Endothelial cell of umbilical vein (primary cell): ENCODE results near the gene THSD7A. TPM values are rescaled to one million over a fixed set of nuclear protein-coding genes. Genes with fewer than 3 reads are reported as not detected.

Experiments used
- BruUV-seq: library from RNA; stranded (reverse); fragments of 400-500 nt; replicated peaks from 2 replicates; lab custom pipeline; 2021; lab: Mats Ljungman, UMichigan
- CTCF ChIA-PET: fragments of 300-600, 350-600 bp; sonication (Branson Sonifier 250); formaldehyde crosslinking; loops from one replicate; lab custom pipeline; 2021; ENCODE audit warnings: antibody characterized with exemption, inconsistent platforms; lab: Charles Lee
- POLR2A ChIA-PET: fragments of 300-600, 350-600 bp; sonication (Branson Sonifier 250); formaldehyde crosslinking; loops from one replicate; lab custom pipeline; 2021; ENCODE audit warnings: antibody characterized with exemption, inconsistent platforms; lab: Charles Lee
- DNase-seq: peaks from one replicate; pipeline ENCODE4 v3.0.0-alpha.2; 2011; ENCODE audit warnings: low read depth, low spot score
- FAIRE-seq: peaks from 2 replicates; lab custom pipeline; 2011; peaks lifted over from hg19 to GRCh38; lab: Jason Lieb, UNC
- H2AFZ ChIP-seq: 2 replicates; pipeline ENCODE4 v1.6.0; 2012; ENCODE audit warnings: low read depth, low read length, control low read depth, inconsistent platforms
- H3K27ac ChIP-seq: 2 replicates; pipeline ENCODE4 v1.5.1; 2011; ENCODE audit warnings: low read depth, mild to moderate bottlenecking, control low read depth, low read length, moderate library complexity; ENCODE audit not compliant: insufficient read depth
- H3K27me3 ChIP-seq, 2 experiments: 2 replicates each; pipeline versions ENCODE4 v1.6.0 to v1.6.1; 2011; ENCODE audit warnings: low read length in 2 of 2, mixed read lengths in 1 of 2; ENCODE audit not compliant: control insufficient read depth in 2 of 2, insufficient read depth in 2 of 2
- H3K36me3 ChIP-seq, 2 experiments: 2 replicates in 1 of 2; 3 replicates in 1 of 2; pipeline ENCODE4 v1.5.1; 2011; ENCODE audit warnings: low read length in 2 of 2, mild to moderate bottlenecking in 1 of 2, moderate library complexity in 1 of 2; ENCODE audit not compliant: control insufficient read depth in 2 of 2, insufficient read depth in 2 of 2; ENCODE audit errors: extremely low read depth in 1 of 2
- H3K4me1 ChIP-seq: 3 replicates; pipeline ENCODE4 v1.5.1; 2011; ENCODE audit warnings: mild to moderate bottlenecking, low read length; ENCODE audit not compliant: control insufficient read depth, insufficient read depth; ENCODE audit errors: extremely low read depth
- H3K4me2 ChIP-seq: 2 replicates; pipeline ENCODE4 v1.6.1; 2011; ENCODE audit warnings: low read length, control low read depth, mixed read lengths; ENCODE audit not compliant: insufficient read depth
- H3K4me3 ChIP-seq, 3 experiments: fragments of 200-600 bp in 1 of 3; sonication (generic), shearing (Covaris generic) in 1 of 3; replicated peaks in 1 of 3; 2 replicates each; pipeline ENCODE4 v1.5.1; 2011 to 2016; ENCODE audit warnings: control low read depth in 3 of 3, low read length in 3 of 3, mild to moderate bottlenecking in 2 of 3, inconsistent platforms in 1 of 3, low read depth in 1 of 3, moderate library complexity in 1 of 3; ENCODE audit not compliant: insufficient read depth in 1 of 3
- H3K79me2 ChIP-seq: 2 replicates; pipeline ENCODE4 v1.6.0; 2012; ENCODE audit warnings: low read length, inconsistent platforms; ENCODE audit not compliant: control insufficient read depth, insufficient read depth
- H3K9ac ChIP-seq: replicated peaks from 2 replicates; pipeline ENCODE3; 2011; ENCODE audit warnings: low read length, control low read depth; ENCODE audit not compliant: insufficient read depth; ENCODE audit errors: extremely low read depth
- H3K9me1 ChIP-seq: replicated peaks from 3 replicates; pipeline ENCODE4 v1.6.0; 2011; ENCODE audit warnings: mild to moderate bottlenecking, low read length; ENCODE audit not compliant: control insufficient read depth, insufficient read depth; ENCODE audit errors: extremely low read depth
- H3K9me3 ChIP-seq: replicated peaks from 2 replicates; pipeline ENCODE4 v1.5.1; 2012; ENCODE audit warnings: low read length, inconsistent platforms; ENCODE audit not compliant: control insufficient read depth, insufficient read depth
- H4K20me1 ChIP-seq: replicated peaks from 2 replicates; pipeline ENCODE3; 2011; ENCODE audit warnings: mild to moderate bottlenecking, low read length; ENCODE audit not compliant: control insufficient read depth, insufficient read depth; ENCODE audit errors: extremely low read depth
- EZH2 ChIP-seq: IDR thresholded peaks from 2 replicates; pipeline ENCODE4 v1.6.1; 2012; ENCODE audit warnings: borderline replicate concordance, low read depth, mild to moderate bottlenecking, moderate library complexity, low read length, inconsistent platforms; ENCODE audit not compliant: severe bottlenecking
- FOS ChIP-seq: IDR thresholded peaks from 2 replicates; pipeline ENCODE4 v1.6.1; 2011; ENCODE audit warnings: mild to moderate bottlenecking, low read length, moderate library complexity, borderline replicate concordance; ENCODE audit not compliant: insufficient read depth
- GATA2 ChIP-seq: IDR thresholded peaks from 2 replicates; pipeline ENCODE4 v1.7.0; 2011; ENCODE audit warnings: low read depth, mild to moderate bottlenecking, moderate library complexity, mixed read lengths, low read length; ENCODE audit not compliant: insufficient read length, insufficient read depth
- JUN ChIP-seq: IDR thresholded peaks from 2 replicates; pipeline ENCODE4 v1.6.1; 2011; ENCODE audit warnings: borderline replicate concordance, low read depth; ENCODE audit not compliant: insufficient read length, insufficient read depth
- MAX ChIP-seq: IDR thresholded peaks from 2 replicates; pipeline ENCODE4 v1.6.1; 2011; ENCODE audit not compliant: insufficient read depth, insufficient read length
- MYC ChIP-seq: IDR thresholded peaks from one replicate; pipeline ENCODE4 v1.6.1; 2011; ENCODE audit warnings: mild to moderate bottlenecking, low read depth, low read length
- POLR2A ChIP-seq: IDR thresholded peaks from 2 replicates; pipeline ENCODE4 v1.6.1; 2012; ENCODE audit warnings: low read depth, mild to moderate bottlenecking, control low read depth, low read length
- POLR2AphosphoS5 ChIP-seq: IDR thresholded peaks from 2 replicates; pipeline ENCODE4 v1.6.1; 2012; ENCODE audit warnings: low read depth, mild to moderate bottlenecking, control low read depth, low read length, moderate library complexity; ENCODE audit not compliant: insufficient read depth
- dilution Hi-C: fragments of 300-500 bp; cut with MboI; formaldehyde crosslinking; loops from one replicate; pipeline ENCODE4 v1.15.0; 2019; ENCODE audit warnings: low sequenced_read_pairs; ENCODE audit not compliant: extremely low pct_ligation_motif_present
- intact Hi-C: fragments of 100-400 bp; cut with micrococcal nuclease; formaldehyde crosslinking; loops from one replicate; pipeline ENCODE4 v1.10.0; 2022
- polyA plus RNA-seq, 4 experiments: library from polyadenylated mRNA; depleted of rRNA in 3 of 4; stranded (reverse) in 3 of 4; unstranded in 1 of 4; fragments of >200 nt; gene quantifications; 2 replicates each; pipeline versions ENCODE4 v1.2.1 to v1.2.3, GENCODE V29; 2011 to 2012; ENCODE audit warnings: missing spikeins in 1 of 4
- total RNA-seq: library from RNA; stranded (reverse); gene quantifications from 2 replicates; pipeline ENCODE4 v1.2.3, GENCODE V29; 2021
- TF ChIP-seq, protein P1 (sequence below), 2 donors: IDR thresholded peaks; 1 replicate in 1 of 2; 2 replicates in 1 of 2; pipeline ENCODE4 v1.5.1; 2011; ENCODE audit warnings: low read length in 2 of 2, mild to moderate bottlenecking in 2 of 2, moderate library complexity in 2 of 2, control low read depth in 1 of 2, inconsistent platforms in 1 of 2, low read depth in 1 of 2; ENCODE audit not compliant: insufficient read depth in 1 of 2; ENCODE audit errors: extremely low read depth in 1 of 2

THSD7A gene
- total and polyA plus RNA-seq, 2 donors (not counting 3 experiments of a cell fraction or from before 2014, with no cell fraction given): 3.3 to 12.7 TPM

- Histone ChIP-seq H3K4me3 (no peak overlapping the region), H3K9ac (no peak overlapping the region), H3K9me3 (no peaks in the 10 kb centered on the region), H4K20me1 (no peaks in the 10 kb centered on the region), H3K27ac (no peak overlapping the region), H2AFZ (no peak overlapping the region), H3K4me1 (peaks cover 21% of the 10 kb centered on the region), H3K4me2 (no peak overlapping the region), H3K9me1 (no peaks in the 10 kb centered on the region), H3K36me3 (no peaks in the 10 kb centered on the region), H3K79me2 (no peaks in the 10 kb centered on the region), H3K27me3 (no peaks in the 10 kb centered on the region)
- FAIRE-seq: no peak
- intact Hi-C loops (loop anchor here (2.0 to 5.0 kb wide), 2 partner anchors 13 to 239 kb away; partner anchors contain the start of gene THSD7A), dilution Hi-C loops (no loop called here)
- CTCF ChIA-PET: interaction anchor here (0.9 to 2.1 kb wide), 3 partner anchors 12 to 42 kb away, joined by 3 to 7 read pairs (median 4); no protein-coding TSS in a partner anchor
- no peak for TF ChIP-seq POLR2A
- no peak for TF ChIP-seq MYC
- TF ChIP-seq JUN: no peak
- TF ChIP-seq EZH2: no peak
- TF ChIP-seq, protein P1, sequence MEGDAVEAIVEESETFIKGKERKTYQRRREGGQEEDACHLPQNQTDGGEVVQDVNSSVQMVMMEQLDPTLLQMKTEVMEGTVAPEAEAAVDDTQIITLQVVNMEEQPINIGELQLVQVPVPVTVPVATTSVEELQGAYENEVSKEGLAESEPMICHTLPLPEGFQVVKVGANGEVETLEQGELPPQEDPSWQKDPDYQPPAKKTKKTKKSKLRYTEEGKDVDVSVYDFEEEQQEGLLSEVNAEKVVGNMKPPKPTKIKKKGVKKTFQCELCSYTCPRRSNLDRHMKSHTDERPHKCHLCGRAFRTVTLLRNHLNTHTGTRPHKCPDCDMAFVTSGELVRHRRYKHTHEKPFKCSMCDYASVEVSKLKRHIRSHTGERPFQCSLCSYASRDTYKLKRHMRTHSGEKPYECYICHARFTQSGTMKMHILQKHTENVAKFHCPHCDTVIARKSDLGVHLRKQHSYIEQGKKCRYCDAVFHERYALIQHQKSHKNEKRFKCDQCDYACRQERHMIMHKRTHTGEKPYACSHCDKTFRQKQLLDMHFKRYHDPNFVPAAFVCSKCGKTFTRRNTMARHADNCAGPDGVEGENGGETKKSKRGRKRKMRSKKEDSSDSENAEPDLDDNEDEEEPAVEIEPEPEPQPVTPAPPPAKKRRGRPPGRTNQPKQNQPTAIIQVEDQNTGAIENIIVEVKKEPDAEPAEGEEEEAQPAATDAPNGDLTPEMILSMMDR (IDR thresholded peaks at IDR 0.05; ENCODE audit: extremely low read depth in 1 of 2, insufficient read depth in 1 of 2, low read depth in 1 of 2, low read length in 2 of 2): no peak
- no peak for TF ChIP-seq MAX
- TF ChIP-seq POLR2AphosphoS5: no peak
- no peak for TF ChIP-seq FOS
- no peak for TF ChIP-seq GATA2
- BruUV-seq: no TSS peak
- POLR2A ChIA-PET: interaction anchor here (1.3 kb wide), 1 partner anchor 12 kb away, joined by 3 read pairs; no protein-coding TSS in a partner anchor
- no peak for DNase-seq
Observed at GRCh38 chr7:11593322-11593721, 238.7 kb downstream of the THSD7A start.
